Keratinocyte (primary cell): ENCODE results near the gene SAMM50. TPM values are rescaled to one million over a fixed set of nuclear protein-coding genes. Genes with fewer than 3 reads are reported as not detected.

Experiments
- DNase-seq: peaks from one replicate; pipeline ENCODE4 v3.0.0-alpha.2; 2011; ENCODE audit warnings: low read depth, missing footprints, low spot score
- FAIRE-seq: peaks from 2 replicates; lab custom pipeline; 2011; peaks lifted over from hg19 to GRCh38; lab: Jason Lieb, UNC
- H2AFZ ChIP-seq: 2 replicates; pipeline ENCODE4 v1.6.0; 2012; ENCODE audit warnings: low read length, control low read depth, inconsistent platforms; ENCODE audit not compliant: control insufficient read depth
- H3K27ac ChIP-seq: 2 replicates; pipeline ENCODE4 v1.5.1; 2011; ENCODE audit warnings: low read length; ENCODE audit not compliant: control insufficient read depth, insufficient read depth
- H3K27me3 ChIP-seq: 3 replicates; pipeline ENCODE4 v1.6.0; 2011; ENCODE audit warnings: low read length; ENCODE audit not compliant: control insufficient read depth, insufficient read depth; ENCODE audit errors: extremely low read depth
- H3K36me3 ChIP-seq, 2 experiments: 2 replicates in 1 of 2; 3 replicates in 1 of 2; pipeline ENCODE4 v1.5.1; 2011; ENCODE audit warnings: low read length in 2 of 2, mild to moderate bottlenecking in 1 of 2; ENCODE audit not compliant: control insufficient read depth in 2 of 2, insufficient read depth in 2 of 2; ENCODE audit errors: extremely low read depth in 1 of 2
- H3K4me1 ChIP-seq: 3 replicates; pipeline ENCODE4 v1.5.1; 2011; ENCODE audit warnings: low read length; ENCODE audit not compliant: control insufficient read depth, insufficient read depth; ENCODE audit errors: extremely low read depth
- H3K4me2 ChIP-seq: 3 replicates; pipeline ENCODE4 v1.6.0; 2011; ENCODE audit warnings: low read depth, low read length; ENCODE audit not compliant: control insufficient read depth, insufficient read depth; ENCODE audit errors: extremely low read depth
- H3K4me3 ChIP-seq, 3 experiments: fragments of 200-600 bp in 1 of 3; sonication (generic) in 1 of 3; 2 replicates in 2 of 3; 3 replicates in 1 of 3; pipeline ENCODE4 v1.5.1; 2011 to 2016; ENCODE audit warnings: low read length in 3 of 3, mild to moderate bottlenecking in 3 of 3, control low read depth in 2 of 3, inconsistent platforms in 1 of 3, low read depth in 1 of 3, mixed read lengths in 1 of 3, mixed run types in 1 of 3, moderate library complexity in 1 of 3; ENCODE audit not compliant: control insufficient read depth in 2 of 3, insufficient read depth in 2 of 3; ENCODE audit errors: extremely low read depth in 1 of 3
- H3K79me2 ChIP-seq: 2 replicates; pipeline ENCODE4 v1.6.0; 2012; ENCODE audit warnings: low read length; ENCODE audit not compliant: control insufficient read depth, insufficient read depth
- H3K9ac ChIP-seq: 3 replicates; pipeline ENCODE4 v1.6.0; 2011; ENCODE audit warnings: low read length; ENCODE audit not compliant: control insufficient read depth, insufficient read depth; ENCODE audit errors: extremely low read depth
- H3K9me1 ChIP-seq: 3 replicates; pipeline ENCODE4 v1.6.0; 2011; ENCODE audit warnings: low read length; ENCODE audit not compliant: control insufficient read depth, insufficient read depth; ENCODE audit errors: extremely low read depth
- H3K9me3 ChIP-seq: 2 replicates; pipeline ENCODE4 v1.5.1; 2012; ENCODE audit warnings: low read depth, low read length; ENCODE audit not compliant: control insufficient read depth
- H4K20me1 ChIP-seq: 3 replicates; pipeline ENCODE4 v1.6.0; 2011; ENCODE audit warnings: low read length; ENCODE audit not compliant: control insufficient read depth, insufficient read depth; ENCODE audit errors: extremely low read depth
- CTCF ChIP-seq, 3 experiments: IDR thresholded peaks in 1 of 3; conservative IDR thresholded peaks in 1 of 3; optimal IDR thresholded peaks in 1 of 3; 2 replicates in 2 of 3; 3 replicates in 1 of 3; pipeline versions ENCODE3 to v1.5.1; 2011; ENCODE audit warnings: low read length in 3 of 3, mild to moderate bottlenecking in 3 of 3, moderate library complexity in 2 of 3, control low read depth in 1 of 3, inconsistent platforms in 1 of 3; ENCODE audit not compliant: insufficient read depth in 2 of 3; ENCODE audit errors: extremely low read depth in 1 of 3
- EZH2 ChIP-seq: IDR thresholded peaks from one replicate; pipeline ENCODE4 v1.6.1; 2012; ENCODE audit warnings: inconsistent platforms, mild to moderate bottlenecking, low read length, moderate library complexity
- dilution Hi-C: fragments of 300-500 bp; cut with MboI; formaldehyde crosslinking; loops from one replicate; pipeline ENCODE4 v1.7.0; 2020; ENCODE audit warnings: low sequenced_read_pairs; ENCODE audit not compliant: extremely low pct_ligation_motif_present
- polyA plus RNA-seq, 5 experiments: library from polyadenylated mRNA; depleted of rRNA in 3 of 5; stranded (reverse) in 3 of 5; stranded (forward) in 1 of 5; unstranded in 1 of 5; fragments of >200 nt; gene quantifications; 1 replicate in 1 of 5; 2 replicates in 3 of 5; 3 replicates in 1 of 5; pipeline versions ENCODE4 v1.2.1 to v1.2.3, GENCODE V29; 2011 to 2012; ENCODE audit warnings: missing spikeins in 2 of 5, low read depth in 1 of 5, low replicate concordance in 1 of 5

The SAMM50 gene
- polyA plus RNA-seq, 1 donor (not counting 4 experiments of a cell fraction or from before 2014, with no cell fraction given): 54.6 TPM

DNA sequence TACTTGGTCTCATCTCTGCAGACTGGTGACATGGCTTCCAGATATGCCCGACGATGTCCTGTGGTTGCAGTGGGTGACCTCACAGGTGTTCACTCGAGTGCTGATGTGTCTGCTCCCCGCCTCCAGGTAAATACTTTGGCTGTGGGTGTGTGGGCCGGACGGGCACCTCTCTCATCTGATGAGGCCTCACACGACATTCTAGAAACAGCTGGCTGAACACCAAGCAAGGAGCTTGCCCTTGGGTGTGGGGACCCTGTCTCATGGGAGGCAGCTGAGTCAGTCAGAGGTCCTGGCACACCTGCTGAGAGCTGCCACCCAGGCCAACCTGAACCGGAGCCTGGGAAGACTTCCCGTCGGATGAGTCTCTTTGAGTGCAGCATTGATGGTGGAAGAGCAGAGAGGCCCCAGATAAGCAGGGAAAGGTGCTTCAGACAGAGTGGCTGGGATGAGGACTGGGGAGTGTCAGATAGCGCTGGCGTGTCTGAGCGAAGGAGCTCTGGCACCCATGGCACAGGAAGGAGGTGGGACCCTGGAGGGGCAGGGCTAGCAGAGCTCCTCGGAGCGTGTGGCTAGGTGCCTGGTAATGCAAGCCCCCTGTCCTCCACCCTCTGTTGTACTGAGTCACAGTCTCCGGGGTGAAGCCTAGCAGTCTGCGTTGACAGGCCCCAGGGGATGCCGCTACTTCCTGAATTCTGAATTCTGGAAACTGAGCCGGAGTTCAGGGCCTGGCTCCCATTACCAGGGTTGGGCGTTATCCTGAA is 10.4 kb upstream of the SAMM50 start:
- Histone ChIP-seq H4K20me1 (peaks cover 3% of the 10 kb centered on the region), H3K9me3 (no peaks in the 10 kb centered on the region), H3K9ac (peak overlapping the region; percentile 2), H3K27me3 (no peaks in the 10 kb centered on the region), H3K4me3 (no peak overlapping the region), H3K79me2 (no peaks in the 10 kb centered on the region), H3K4me2 (no peak overlapping the region), H2AFZ (no peak overlapping the region), H3K9me1 (peaks cover 3% of the 10 kb centered on the region), H3K4me1 (peaks cover 18% of the 10 kb centered on the region), H3K27ac (peak overlapping the region; percentile 55), H3K36me3 (peaks cover 13 to 32% of the 10 kb centered on the region in 2 experiments)
- DNase-seq (no peak), FAIRE-seq (peak; percentile 17)
- dilution Hi-C loops: no loop called here
- TF ChIP-seq EZH2: no peak
- no peak for TF ChIP-seq CTCF (optimal IDR thresholded peaks at IDR 0.05 in 1 of 3, IDR thresholded peaks at IDR 0.05 in 1 of 3, conservative IDR thresholded peaks at IDR 0.05 in 1 of 3; ENCODE audit: extremely low read depth in 1 of 3, insufficient read depth in 2 of 3, low read length in 3 of 3)

- Histone ChIP-seq H3K9me1 (peaks cover 3% of the 10 kb centered on the region), H4K20me1 (peaks cover 3% of the 10 kb centered on the region), H2AFZ (no peak overlapping the region), H3K4me2 (no peak overlapping the region), H3K36me3 (peaks cover 7 to 31% of the 10 kb centered on the region in 2 experiments), H3K27me3 (no peaks in the 10 kb centered on the region), H3K4me3 (no peak overlapping the region), H3K27ac (peak overlapping the region; percentile 55), H3K9ac (peak overlapping the region; percentile 8), H3K79me2 (no peaks in the 10 kb centered on the region), H3K4me1 (peaks cover 18% of the 10 kb centered on the region), H3K9me3 (no peaks in the 10 kb centered on the region)
- no peak for TF ChIP-seq EZH2
- TF ChIP-seq CTCF (optimal IDR thresholded peaks at IDR 0.05 in 1 of 3, IDR thresholded peaks at IDR 0.05 in 1 of 3, conservative IDR thresholded peaks at IDR 0.05 in 1 of 3; ENCODE audit: extremely low read depth in 1 of 3, insufficient read depth in 2 of 3, low read length in 3 of 3): peak; percentile 68 to 95 (median 83)
- DNase-seq: no peak
- dilution Hi-C loops: no loop called here
- peak; percentile 43 for FAIRE-seq
These were observed 9.4 kb upstream of the SAMM50 start for GRCh38 chr22:43945632-43946383.
